AML-193 (cell line): ENCODE data around the gene PI4KB.

Experiments used
- DNase-seq, 2 experiments: peaks; one replicate each; lab custom pipeline; 2025; lab: John Stamatoyannopoulos, UW

The PI4KB gene

DNA sequence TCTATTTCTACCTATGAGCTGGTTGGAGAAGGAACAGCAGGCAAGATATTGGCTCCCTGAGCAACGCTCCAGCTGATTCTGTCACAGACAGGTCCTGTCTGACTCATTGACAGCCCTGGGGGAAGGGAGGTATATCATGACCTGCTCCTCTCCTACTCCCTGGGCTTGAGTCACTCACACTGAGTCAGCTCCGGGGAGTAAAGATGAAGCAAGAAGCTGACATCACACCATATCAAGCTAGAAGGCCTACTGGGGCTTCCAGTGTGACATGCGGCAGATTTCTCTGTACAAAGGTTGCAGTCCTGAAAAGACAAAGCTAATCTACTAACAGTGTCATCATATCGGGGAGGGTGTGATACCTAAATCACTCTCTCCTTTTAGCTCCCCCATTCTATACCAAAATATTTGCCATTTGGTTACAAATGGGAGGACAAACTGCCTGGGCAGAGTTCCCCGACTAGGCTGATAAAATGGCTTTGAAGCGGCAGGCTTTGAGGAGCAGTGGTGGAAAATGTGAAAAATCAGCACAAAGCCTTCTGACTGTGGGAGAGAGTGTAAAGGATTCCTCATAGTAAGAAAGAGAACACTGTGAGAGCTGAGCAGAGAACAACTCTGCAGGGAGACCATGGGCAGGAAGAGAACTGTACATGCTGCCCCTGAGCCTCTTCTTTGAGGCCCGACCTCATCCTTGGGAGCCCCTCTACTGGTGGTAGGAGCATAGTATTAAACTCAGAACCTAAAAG lies 15.5 kb downstream of the PI4KB start:
- DNase-seq, result peak; percentile 64 to 86

DNA sequence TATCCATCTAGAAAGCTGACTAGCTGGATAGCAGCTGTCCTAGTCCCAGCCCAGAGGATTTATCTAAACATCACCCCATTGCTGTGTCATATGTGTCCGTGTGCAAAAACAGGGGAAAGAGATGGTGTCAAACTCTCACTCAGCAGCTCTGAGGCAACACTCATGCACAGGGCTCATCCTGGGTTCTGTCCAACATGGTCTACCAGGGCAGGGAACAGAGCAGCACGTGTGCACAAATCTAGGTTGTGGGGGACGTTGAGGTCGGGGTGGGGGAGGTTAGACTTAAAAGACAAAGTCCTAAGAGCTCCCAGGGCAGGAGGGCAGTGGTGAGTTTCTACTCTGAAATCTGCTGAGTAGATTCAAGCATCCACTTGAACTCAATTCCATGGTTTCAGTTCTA lies 16.2 kb downstream of the PI4KB start:
- DNase-seq, result no peak

DNA sequence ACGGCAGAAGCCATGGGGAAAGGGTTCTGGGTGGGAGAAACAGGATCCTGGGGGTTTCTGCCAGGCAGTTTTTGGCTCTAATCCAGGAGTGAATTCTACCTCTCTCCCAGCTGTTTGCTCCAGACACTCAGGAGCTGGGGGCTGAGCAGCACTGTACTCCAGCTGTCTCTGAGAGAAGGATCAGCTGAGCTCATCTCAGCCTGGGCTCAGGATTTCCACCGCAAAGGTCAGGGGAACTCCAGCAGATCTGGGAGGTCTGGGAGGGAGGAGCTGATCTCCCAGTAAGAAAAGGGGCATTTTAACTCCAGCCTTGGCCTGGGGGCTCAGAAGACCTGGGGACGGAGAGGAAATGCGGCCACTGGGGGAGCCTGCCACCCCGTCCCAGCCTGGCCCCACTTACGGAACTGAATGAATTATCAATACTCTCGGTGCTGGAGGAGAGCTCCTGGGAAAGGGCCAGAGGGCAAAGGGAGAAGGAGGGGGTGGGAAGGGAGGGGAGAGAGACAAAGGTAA lies 17.3 kb downstream of the PI4KB start:
- DNase-seq, result no peak

DNA sequence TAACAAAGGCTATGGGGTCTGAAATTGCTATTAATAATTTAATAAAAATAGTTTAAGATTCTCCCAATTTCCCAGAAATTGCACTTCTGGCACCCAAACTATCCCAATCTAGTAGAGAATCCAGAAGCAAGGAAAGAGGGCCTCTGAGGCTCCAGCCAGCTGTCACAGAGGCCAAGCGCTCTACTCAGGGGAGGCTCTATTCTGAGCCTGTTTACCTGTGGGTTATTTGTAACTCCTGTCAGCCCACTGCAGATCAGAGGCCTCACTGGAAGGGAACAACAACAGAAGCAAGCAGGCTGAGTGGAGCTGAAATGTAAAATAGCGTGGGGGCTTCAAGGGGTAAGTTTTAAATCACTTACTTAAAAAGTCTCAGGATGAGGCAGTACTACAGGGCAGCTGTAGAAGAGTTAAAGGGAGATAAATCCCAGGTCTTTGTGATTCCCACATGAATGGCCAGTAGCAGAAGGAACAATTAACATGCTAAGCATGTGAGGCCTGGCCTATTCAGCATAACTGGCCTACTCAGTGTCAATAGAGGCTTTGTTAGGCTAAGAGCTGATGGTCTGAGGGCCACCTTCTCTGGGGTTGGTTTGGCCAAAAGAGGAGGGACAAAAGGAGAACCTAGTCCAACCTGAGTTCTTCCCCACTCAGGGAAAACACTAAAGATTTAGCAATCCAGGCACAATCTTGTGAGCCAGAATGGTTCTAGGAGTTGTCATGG lies 32.3 kb downstream of the PI4KB start:
- DNase-seq, result no peak

DNA sequence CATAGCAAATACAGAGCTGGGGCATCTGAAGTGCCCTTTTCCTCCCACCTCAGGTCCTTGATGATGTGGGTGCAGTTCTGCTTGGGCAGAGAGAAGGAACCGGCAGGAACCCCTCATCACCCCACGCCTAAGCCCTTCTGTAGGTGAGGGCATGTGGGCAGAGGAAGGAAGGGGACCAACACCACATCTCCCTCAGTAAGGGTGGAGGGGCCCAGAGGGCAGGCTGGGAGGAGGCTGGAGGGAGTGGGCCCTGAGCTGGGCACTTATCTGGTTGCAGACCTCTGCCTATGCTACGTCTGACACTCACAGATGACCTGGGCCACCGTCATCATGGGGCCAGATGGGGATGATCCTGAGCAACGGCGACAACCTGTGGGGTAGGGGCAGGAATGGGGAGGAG lies 34.1 kb downstream of the PI4KB start:
- DNase-seq, result no peak

DNA sequence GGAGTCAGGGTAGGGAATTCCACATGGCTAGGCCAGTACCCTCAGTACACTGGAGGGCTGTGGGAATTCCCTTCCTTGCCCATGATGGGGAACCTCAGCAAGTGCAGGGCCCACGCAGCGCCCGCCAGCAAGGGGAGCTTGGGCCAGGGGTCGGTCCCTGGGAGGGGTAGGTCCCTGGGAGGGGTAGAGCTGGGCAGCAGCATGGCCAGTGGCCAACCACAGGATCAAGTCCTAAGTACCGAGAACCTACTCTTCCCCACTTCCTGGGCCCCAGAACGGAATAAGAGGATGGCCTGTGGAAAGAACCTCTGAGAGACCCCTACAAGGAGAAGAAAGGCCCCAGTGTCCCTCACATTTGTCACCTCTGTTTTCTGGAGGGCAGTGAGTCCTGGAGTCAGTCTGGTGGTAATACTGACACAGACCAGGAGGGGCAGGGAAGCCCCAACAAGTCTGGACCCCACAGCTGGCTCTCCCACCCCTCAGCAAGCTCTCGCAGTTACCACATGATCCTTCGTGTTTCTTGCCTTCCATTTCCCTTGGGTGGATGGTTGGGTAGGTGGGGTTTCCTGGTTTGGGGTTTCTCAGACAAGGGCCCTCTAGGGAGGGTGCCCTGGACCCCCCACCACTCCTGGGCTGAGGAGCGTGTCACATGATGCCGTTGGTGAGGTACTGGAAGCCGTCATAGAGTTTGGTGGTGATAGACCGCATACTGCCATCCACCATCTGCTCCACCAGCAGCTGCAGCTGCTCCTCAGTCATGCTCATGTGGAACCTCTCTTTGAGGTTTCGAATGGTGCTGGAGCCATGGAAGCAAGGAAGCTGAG lies 34.8 kb downstream of the PI4KB start:
- no peak for DNase-seq

DNA sequence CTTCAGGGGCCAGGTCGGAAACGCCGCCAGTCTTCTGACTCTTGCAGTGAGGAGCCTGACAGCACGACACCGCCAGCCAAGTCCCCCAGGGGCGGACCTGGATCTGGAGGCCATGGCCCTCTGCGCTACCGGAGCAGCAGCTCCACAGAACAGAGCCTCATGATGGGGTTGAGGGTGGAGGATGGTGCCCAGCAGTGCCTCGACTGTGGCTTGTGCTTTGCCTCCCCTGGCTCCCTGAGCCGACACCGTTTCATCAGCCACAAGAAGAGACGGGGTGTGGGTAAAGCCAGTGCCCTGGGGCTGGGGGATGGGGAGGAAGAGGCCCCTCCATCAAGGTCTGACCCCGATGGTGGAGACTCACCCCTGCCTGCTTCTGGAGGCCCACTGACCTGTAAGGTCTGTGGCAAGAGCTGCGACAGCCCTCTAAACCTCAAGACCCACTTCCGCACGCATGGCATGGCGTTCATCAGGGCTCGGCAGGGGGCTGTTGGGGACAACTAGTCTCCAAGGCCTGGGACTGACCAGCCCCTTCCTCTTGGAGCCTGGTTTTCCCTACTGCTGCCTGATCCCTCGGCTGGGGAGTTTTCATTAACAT lies 36.4 kb downstream of the PI4KB start:
- DNase-seq, result no peak

DNA sequence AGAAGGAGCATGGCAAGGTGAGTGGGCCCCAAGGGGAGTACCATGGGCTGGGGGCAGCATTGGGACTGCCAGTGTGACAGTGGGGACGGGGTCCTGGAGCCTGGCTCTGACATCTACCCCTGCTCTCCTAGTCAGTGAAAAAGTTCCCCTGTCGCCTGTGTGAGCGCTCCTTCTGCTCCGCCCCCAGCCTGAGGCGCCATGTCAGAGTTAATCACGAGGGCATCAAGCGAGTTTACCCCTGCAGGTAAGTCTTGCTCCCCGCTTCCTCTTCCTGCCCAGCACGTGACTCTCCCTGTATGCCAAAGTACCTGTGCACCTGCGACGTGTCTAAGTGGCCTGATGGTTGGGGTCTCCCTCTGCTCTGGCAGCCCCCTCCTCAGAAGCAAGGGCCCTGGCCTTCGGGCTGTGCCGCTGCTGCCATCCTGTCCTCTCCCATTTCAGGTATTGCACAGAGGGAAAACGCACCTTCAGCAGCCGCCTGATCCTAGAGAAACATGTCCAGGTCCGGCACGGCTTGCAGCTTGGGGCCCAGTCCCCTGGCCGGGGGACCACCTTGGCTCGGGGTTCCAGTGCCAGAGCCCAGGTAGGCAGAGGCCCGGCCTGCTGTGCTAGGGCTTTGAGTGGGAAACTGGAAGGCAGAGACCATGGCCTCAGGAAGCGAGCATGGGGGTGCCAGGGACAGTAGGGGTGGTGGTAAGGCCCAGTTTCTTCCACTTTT lies 37.1 kb downstream of the PI4KB start:
- DNase-seq, result no peak

DNA sequence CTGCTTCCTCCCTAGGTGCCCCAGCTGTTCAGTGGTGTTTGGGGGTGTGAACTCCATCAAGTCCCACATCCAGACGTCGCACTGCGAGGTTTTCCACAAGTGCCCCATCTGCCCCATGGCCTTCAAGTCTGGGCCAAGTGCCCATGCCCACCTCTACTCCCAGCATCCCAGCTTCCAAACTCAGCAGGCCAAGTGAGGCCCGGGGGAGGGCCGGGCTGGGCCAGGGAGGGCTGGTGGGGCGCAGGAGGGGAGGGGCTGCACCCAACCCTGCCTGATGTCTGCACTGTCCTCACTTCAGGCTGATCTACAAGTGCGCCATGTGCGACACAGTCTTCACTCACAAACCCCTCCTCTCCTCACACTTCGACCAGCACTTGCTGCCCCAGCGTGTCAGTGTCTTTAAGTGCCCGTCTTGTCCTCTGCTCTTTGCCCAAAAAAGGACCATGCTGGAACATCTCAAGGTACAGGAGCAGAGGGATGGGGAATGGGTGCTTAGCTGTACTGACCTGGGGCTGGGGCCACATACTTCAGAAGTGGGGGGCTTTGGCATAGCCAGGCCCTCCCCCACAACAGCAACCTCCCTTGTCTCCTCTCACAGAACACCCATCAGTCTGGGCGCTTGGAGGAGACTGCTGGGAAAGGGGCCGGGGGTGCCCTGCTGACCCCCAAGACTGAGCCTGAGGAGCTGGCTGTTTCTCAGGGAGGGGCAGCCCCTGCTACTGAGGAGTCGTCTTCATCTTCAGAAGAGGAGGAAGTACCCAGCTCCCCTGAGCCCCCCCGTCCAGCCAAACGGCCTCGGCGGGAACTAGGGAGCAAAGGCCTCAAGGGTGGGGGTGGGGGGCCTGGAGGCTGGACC lies 37.9 kb downstream of the PI4KB start:
- DNase-seq, result no peak

DNA sequence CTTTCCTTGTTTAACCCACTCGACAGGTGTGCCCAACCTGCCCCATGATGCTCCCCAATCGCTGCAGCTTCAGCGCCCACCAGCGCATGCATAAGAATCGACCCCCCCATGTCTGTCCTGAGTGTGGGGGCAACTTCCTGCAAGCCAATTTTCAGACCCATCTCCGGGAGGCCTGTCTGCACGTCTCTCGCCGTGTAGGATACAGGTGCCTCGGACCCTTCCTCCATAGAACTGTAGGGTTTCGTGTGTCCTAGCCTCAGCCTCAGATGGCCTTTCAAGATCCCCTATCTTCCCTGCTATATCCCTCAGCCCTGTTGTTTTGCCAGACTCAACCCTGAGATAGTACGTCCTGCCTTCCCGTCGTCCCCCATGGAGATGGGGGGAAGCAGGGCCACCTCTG lies 38.7 kb downstream of the PI4KB start:
- no peak for DNase-seq

DNA sequence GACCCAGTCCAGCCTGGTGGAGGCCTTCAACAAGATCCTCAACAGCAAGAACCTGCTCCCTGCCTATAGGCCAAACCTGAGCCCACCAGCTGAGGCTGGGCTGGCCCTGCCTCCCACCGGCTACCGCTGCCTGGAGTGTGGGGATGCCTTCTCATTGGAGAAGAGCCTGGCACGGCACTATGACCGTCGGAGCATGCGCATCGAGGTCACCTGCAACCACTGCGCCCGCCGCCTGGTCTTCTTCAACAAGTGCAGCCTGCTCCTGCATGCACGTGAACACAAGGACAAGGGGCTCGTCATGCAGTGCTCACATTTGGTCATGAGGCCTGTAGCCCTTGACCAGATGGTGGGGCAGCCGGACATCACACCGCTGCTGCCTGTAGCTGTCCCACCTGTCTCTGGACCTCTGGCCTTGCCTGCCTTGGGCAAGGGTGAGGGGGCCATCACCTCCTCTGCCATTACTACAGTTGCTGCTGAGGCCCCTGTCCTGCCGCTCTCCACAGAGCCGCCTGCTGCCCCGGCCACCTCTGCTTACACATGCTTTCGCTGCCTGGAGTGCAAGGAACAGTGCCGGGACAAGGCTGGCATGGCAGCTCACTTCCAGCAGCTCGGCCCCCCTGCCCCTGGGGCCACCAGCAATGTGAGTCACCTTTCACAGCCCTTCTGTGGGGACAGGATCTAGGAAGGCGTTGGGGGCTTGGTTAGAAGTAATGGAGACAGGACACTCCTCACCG lies 39.3 kb downstream of the PI4KB start:
- no peak for DNase-seq

DNA sequence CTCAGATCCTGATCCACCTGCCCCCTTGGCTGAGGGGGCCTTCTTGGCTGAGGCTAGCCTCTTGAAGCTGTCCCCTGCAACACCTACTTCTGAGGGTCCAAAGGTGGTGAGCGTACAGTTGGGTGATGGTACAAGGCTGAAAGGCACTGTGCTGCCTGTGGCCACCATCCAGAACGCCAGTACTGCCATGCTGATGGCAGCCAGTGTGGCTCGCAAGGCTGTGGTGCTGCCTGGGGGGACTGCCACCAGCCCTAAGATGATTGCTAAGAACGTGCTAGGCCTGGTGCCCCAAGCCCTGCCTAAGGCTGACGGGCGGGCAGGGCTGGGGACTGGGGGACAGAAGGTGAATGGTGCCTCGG lies 39.9 kb downstream of the PI4KB start:
- no peak for DNase-seq

DNA sequence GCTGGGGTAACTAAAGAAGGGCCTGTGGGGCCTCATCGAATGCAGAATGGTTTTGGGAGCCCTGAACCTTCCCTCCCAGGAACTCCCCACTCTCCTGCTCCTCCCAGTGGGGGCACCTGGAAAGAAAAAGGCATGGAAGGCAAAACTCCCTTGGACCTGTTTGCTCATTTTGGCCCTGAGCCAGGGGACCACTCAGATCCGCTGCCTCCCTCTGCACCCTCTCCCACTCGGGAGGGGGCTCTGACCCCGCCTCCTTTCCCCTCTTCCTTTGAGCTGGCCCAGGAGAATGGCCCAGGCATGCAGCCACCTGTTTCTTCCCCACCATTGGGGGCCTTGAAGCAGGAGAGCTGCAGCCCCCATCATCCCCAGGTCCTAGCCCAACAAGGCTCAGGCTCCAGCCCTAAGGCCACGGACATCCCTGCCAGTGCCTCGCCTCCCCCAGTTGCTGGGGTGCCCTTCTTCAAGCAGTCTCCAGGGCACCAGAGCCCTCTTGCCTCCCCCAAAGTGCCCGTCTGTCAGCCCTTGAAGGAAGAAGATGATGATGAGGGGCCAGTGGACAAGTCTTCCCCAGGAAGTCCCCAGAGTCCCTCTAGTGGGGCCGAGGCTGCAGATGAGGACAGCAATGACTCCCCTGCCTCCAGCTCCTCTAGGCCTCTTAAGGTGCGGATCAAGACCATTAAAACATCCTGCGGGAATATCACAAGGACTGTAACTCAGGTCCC lies 40.4 kb downstream of the PI4KB start:
- DNase-seq, result no peak

DNA sequence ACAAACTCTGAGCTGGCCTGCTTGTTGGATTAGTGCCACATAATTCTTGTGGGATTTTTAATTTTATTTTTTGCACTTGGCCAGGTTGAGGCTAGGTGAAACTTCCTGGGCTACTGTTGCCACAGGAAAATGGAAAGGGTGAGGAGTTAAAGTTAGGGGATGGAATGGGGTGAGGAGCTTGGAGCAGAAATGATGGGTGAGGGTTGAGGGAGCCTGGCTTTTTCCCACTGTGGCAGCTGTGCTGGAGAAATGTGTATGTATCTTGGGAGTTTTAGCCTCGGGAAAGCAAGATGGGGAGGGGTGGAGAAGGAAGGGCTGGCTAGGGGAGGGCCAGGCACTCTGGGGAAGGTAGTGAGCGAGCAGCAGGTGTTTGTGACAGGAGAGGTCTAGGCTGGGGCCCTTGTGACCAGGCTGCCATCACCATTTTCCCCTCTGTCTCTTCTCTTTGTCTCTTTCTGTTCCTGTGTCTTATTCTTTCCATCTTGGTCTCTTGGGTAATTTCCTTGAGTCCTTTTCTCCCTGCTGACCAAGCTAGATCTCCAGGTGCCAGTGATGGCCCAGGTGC lies 43.1 kb downstream of the PI4KB start:
- DNase-seq, result no peak

DNA sequence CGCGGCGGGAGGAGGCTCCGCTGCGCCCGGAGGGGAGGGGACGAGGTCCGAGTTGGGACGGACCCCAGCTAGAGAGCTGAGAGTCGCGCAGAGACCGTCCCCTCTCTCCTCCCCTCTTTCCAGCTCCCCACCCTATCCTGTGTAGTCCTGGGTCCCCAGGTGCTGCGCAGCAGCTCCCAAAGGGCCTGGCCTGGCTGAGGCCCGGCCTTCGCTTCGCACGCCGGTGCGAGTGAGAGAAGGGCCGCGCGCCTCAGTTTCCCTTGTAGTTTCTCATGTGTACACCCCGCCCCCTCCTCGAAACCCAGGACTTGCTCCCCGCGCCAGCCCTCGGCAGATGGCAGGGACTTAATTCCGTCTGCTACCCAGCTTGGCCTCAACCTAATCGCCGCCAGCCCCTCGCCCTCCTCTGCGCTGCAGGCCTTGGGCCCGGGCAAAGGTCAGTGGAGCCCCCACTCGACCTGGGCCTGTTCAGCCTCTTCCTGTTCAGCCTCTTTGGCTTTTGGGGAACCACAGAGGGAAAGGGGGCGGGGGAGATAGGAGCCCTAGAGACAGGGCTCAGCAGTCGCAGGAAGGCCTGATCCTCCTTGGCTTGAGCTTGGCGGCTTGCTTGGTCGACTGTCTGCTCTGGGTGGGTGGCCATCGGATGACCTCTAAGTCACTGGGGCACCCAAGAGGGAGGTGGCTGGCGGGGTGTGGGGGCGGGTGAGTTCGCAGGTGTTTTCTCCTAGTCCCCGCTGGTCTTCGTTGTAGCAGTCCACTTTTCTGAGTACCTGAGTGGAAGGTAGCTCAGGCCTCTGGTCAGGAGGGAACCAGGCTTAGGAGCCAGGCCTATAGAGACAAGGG lies 44.1 kb downstream of the PI4KB start:
- peak; percentile 57 to 63 for DNase-seq

DNA sequence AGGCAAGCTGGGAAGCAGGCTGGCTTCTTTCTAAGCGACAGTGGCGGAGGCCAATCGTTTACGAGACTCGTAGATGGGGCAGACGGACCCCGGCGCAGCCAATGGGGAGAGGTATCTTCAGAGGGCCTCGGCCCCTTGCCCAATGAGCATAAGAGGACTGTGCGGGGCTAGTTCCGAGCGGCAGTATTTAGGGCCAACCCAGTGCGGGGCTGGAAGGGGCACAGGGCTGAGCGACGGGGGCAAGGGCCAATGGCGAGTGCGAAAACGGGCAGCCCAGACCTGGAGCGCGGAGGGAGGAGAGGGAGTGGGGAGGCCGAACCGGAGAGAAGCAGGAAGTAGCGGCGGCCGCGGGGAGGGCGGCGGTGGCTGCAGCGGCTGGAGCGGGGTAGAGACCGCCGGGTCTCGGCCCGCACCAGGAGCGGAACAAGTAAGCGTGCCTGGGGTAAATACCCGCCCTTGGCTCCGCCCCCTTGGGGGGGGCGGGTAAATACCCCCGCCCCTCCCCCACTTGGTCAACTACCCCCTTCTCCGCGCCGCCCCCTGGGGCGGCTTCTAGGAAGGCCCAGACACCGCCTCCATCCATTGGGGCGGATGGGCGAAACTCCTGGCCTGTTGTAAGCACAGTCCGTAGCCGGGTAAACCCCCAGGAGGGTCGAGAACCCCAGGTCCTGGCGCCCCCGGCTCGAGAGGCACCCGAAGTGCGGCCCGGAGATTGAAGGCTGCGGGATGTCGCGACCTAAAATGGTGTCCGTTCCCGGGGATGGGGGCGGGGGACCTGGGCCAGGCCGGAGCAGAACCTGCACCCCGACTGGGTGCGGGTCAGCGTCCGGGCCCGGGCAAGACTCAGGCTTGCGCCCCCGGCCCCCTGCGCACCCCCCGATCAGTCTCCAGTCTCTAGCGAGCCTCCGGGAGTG lies 45.0 kb downstream of the PI4KB start, which contains the start of gene ZNF687:
ZNF687 (plus strand) TSS at position 331 of the 914 bp plus-strand sequence. CDS start 3,993 bp downstream, outside the sequence.
- DNase-seq, result peak; percentile 98 to 99
